OCI-LY1 (cell line): ENCODE results near the gene RPL19.

Experiments used
- EZH2 ChIP-seq: fragments of 200-600 bp; sonication (generic), shearing (Covaris generic); IDR thresholded peaks from 2 replicates; pipeline ENCODE4 v1.8.0; 2017; ENCODE audit warnings: borderline replicate concordance, mixed run types, mild to moderate bottlenecking, antibody characterized with exemption, low read length, moderate library complexity, mixed read lengths
- TF ChIP-seq, protein P1 (sequence below): fragments of 200-600 bp; sonication (generic), shearing (Covaris generic); IDR thresholded peaks from 2 replicates; pipeline ENCODE4 v1.5.1; 2017; ENCODE audit warnings: mild to moderate bottlenecking, antibody characterized with exemption, low read length, moderate library complexity, mixed read lengths

- TF ChIP-seq, protein P1, sequence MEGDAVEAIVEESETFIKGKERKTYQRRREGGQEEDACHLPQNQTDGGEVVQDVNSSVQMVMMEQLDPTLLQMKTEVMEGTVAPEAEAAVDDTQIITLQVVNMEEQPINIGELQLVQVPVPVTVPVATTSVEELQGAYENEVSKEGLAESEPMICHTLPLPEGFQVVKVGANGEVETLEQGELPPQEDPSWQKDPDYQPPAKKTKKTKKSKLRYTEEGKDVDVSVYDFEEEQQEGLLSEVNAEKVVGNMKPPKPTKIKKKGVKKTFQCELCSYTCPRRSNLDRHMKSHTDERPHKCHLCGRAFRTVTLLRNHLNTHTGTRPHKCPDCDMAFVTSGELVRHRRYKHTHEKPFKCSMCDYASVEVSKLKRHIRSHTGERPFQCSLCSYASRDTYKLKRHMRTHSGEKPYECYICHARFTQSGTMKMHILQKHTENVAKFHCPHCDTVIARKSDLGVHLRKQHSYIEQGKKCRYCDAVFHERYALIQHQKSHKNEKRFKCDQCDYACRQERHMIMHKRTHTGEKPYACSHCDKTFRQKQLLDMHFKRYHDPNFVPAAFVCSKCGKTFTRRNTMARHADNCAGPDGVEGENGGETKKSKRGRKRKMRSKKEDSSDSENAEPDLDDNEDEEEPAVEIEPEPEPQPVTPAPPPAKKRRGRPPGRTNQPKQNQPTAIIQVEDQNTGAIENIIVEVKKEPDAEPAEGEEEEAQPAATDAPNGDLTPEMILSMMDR, result no peak
- no peak for TF ChIP-seq EZH2
Measured at GRCh38 chr17:39236981-39237441, 36.9 kb downstream of the RPL19 start.
